Activated CD4-positive, alpha-beta T cell treated with anti-CD3 and anti-CD28 coated beads for 48 hours (primary cell): Measurements from ENCODE around the gene CDC23.
"Not testable (repeated sequence)": the region's sequence is repeated elsewhere in the genome, so short reads cannot be mapped to it uniquely, and the experiment has no call there.

Experiments used
- DNase-seq: peaks from one replicate; pipeline ENCODE4 v3.0.0-alpha.2; 2020

Gene CDC23

DNA sequence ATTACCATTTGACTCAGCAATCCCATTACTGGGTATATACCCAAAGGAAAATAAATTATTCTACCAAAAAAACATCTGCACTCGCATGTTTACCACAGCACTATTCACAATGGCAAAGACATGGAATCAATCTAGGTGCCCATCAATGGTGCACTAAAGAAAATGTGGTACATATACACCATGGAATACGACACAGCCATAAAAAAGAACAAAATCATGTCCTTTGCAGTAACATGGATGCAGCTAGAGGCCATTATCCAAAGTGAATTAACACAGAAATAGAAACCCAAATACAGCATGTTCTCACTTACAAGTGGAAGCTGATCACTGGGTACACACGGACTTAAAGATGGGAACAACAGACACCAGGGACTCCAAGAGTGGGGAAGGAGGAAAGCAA is 2.1 kb downstream of the CDC23 start:
- no peak for DNase-seq

DNA sequence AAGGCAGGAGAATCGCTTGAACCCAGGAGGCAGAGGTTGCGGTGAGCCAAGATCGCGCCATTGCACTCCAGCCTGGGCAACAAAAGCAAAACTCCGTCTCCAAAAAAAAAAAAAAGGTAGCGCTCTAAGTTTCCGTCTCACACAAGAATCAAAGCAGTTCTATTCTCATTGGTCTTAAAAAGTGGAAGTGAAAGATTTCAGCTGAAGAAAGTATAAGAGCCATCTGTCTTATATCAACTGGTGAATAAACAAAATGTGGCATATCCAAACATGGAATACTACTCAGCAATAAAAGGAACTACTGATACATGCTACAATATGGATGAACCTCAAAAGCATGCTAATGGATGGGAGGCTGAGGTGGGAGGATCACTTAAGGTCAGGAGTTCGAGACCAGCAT is 19.3 kb downstream of the CDC23 start:
- not testable (repeated sequence) for DNase-seq

DNA sequence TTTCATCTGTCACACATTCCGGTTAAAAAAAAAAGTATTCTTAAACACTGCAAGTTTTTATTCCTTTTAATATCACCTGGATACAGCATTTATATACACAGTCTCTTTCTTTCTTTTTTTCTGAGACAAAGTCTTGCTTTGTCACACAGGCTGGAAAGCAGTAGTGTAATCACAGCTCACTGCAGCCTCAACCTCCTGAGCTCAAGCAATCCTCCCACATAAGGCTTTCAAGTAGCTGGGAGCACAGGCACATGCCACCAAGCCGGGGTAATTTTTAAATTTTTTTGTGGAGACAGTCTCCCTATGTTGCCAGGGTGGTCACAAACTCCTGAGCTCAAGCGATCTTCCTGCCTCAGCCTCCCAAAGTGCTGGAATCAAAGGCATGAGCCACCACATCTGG is 20.3 kb downstream of the CDC23 start:
- no peak for DNase-seq

DNA sequence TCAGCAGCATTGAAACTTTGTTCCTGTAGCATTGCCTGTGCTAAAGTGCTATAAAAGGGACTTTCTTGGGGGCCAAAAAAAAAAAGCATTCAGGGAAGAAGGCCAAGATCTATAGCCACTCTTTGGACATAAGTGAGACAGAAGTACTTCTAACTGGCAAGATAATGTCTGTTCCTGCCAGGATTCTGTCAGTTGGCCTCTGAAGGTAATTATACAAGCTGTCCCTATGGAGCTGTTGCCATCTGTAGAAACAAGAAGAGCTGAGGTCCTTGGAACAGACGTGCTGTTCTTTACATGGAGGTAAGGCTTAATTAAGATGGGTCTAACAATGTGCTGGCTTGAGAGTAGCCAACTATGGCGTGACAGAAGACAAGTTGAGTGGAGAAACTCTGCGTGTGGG is 24.5 kb downstream of the CDC23 start:
- no peak for DNase-seq

DNA sequence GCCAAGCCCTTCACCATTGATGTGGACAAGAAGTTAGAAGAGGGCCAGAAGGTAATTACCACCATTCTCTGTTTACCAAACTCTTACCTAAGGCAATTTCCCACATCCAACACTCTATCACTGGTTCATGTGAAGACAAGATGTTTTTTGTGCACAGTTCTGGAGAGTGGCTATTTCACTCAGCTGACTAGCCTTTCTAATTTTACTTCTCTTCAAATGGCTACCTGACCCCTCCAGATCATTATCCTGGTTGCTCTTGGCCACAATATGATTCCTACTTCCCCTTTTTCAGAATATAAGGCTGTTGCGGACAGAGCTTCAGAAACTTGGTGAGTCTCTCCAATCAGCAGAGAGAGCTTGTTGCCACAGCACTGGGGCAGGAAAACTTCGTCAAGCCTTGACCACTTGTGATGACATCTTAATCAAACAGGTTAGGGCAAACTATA is 27.1 kb downstream of the CDC23 start:
- DNase-seq: no peak

DNA sequence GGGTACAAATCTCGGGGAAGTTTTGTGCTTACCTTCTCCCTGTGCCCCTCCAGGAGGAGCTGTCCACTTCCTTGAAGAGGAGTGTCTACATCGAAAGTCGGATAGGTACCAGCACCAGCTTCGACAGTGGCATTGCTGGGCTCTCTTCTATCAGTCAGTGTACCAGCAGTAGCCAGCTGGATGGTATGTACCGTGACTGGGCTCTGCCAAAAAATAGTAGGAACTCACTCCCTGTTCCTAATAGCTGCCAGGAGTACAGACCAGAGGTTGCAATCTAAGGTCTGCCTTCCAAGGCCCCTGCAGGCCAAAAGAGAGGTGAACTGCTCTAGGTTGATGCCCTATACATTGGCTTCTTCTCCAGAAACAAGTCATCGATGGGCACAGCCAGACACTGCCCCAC is 30.3 kb downstream of the CDC23 start:
- no peak for DNase-seq

DNA sequence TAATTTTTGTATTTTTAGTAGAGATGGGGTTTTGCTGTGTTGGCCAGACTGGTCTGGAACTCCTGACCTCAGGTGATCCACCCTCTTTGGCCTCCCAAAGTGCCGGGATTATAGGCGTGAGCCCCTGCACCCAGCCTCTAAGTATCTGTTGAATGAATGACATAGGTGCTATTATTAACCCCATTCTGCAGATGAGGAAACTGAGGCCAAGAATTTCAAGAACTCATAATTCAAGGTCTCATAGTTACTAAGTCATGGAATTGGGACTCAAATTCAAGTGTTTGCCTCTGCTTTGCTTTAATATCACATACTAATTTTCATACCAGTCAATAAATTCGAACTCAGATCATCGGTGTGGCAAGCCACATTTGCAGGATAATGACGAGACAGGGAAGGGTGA is 32.3 kb downstream of the CDC23 start:
- DNase-seq: no peak

DNA sequence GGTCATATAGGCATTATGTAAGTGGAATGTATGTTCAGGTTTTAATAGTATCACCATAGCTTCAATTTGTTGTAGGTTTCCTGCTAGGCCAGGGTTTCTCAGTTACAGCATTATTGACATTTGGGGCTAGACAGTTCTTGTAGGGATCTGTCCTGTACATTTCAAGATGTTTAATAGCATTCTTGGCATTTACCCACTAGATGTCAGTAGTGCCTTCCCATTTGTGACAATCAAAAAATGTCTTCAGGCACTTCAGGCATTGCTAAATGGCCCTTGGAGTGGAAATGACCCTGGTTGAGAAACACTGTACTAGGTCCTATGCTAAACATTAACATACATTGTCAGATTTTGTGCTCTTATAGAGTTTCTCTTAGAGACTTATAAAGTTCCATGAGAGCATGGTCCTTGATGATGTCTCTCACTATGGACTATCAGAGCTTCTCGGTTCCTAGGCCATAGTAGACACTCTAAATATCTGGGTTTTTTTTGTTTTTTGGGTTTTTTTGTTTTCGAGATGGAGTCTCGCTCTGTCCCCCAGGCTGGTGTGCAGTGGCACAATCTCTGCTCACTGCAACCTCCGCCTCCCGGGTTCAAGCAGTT is 32.8 kb downstream of the CDC23 start:
- no peak for DNase-seq

DNA sequence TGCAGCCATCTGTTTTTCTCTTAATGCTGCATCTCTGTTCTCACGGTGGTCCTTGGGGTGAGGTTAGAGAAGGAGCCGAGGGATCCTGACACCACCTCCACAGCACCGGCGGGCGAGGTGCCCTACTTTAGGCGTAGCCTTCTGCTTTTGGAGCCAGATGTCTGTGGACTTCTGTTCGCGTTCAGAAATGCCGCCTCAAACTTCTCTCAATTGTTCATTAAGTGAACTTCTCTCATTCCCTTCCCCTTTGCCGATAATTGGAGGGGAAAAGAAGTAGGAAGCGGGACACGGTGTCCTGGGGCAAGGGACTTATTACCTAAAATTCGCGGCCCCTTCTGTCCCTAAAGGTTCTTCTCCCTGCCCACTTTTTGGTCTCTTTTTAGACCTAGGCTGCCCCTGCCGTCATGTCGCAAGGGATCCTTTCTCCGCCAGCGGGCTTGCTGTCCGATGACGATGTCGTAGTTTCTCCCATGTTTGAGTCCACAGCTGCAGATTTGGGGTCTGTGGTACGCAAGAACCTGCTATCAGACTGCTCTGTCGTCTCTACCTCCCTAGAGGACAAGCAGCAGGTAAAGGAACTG is 33.8 kb downstream of the CDC23 start:
- DNase-seq: peak; percentile 33

DNA sequence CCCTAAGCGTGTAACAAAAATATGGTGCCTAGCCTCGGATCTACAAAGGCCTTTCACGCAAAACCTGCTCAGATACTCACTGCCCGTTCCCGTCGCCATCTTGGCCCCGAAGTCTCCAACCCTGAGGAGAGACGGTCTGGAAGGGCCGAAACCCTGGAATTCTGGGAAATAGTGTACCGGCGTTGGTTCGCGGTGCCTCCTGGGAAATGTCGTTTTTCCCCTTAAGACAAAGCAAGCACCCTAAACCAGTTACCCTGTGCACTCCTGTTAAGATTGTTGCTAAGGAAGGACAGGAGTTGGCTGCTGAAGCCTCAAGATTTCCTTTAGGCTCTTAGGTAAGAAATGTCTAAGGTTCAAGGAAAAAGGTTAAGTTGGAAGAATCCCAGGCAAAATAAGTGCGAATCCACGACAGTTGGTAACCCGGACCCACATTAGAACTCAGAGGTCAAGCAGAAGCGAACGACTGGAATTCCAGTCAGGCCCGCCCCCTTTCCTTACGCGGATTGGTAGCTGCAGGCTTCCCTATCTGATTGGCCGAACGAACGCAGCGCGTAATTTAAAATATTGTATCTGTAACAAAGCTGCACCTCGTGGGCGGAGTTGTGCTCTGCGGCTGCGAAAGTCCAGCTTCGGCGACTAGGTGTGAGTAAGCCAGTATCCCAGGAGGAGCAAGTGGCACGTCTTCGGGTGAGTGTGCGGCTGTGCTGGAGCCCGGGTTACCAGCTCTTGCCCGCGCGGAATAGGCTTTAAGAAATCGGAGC is 34.4 kb downstream of the CDC23 start, which contains the start of the genes BRD8 and KIF20A:
BRD8 (minus strand) TSS at position 115 of the 761 bp plus-strand sequence; CDS start at position 99, 16 bp downstream.
KIF20A (plus strand) TSS at position 597 of the 761 bp plus-strand sequence. CDS start 569 bp downstream, outside the sequence.
- peak; percentile 95 for DNase-seq

DNA sequence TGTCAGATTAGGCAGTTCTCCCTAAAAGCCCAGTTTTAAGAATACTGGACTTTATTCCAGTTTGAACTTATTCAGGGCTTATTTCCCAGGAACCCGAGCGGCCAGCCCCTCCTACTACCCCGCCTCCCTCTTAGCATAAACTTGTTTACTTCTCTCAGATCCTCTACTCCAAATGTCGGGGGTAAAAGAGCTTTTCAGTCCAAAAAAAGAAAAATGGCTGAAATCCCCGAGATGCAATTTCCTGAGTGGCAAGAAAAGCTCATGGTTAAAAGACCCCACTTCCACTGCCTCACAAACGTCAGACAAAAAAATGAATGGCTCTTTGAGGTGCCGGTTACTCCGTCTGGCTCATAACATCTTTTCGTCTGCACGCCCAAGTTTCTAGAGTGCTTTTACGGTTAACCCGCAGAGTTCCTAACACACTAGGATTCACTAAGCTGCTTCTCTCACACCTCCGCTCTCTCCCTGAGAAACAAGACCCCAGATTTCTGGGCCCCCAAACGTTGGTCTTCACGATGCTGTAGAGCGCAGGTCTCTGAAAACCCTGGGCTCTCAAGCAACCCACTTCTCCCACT is 35.1 kb downstream of the CDC23 start:
- DNase-seq: peak; percentile 43

DNA sequence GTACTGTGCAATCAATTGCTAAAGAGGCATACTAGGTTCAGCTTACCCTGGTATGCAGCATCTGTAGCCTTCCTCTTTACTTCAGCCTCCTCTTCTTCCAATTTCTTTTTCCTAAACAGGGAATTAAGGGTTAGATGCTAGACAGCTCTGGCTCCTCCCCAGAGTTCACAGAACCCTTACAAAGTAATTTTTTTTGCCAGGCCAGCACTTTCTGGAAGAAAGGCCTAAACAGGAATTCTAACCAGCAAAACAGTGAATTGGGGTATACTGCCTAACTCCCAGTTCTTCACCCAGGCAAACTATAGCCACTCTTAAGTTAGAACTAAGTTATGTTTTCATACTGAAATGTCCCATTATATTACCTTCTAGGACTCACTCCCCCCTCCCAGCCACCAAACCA is 42.8 kb downstream of the CDC23 start:
- no peak for DNase-seq

DNA sequence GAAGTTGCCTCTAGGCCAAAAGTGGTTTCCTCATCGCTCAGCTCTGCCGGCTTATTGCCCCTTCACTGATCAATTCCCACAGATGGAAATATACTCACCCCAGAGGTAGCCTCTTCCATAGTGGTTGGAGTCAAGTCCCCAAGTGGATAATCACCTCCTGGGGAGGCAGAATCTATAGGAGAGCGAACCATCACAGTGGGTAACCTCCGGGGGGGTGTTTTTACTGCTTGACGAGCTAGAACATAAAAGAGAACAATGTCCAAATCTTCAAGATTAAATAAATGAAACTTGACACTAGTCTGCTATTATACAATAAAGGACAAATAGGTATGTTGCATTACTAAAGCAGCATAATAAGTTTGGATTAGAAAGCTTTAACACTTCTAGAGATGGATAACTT is 44.0 kb downstream of the CDC23 start:
- DNase-seq: no peak

DNA sequence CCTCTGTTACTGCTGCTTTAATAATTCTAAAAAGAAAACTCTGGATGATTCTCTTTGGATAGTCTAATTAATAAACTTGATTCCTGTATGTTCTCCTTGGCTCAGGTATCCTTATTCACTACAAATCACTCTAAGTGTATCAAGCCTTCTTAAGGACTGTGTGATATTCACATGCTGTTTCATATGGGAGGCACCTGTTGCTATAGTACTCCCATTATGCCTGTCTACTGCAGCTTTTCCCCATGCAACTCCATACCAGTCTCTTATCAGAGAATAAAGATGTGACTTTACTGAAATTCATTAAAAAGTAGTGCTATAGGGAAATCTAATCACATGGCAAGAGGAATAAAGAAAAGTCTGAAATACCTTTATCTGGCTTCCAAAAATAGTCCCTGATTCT is 49.4 kb downstream of the CDC23 start:
- no peak for DNase-seq

DNA sequence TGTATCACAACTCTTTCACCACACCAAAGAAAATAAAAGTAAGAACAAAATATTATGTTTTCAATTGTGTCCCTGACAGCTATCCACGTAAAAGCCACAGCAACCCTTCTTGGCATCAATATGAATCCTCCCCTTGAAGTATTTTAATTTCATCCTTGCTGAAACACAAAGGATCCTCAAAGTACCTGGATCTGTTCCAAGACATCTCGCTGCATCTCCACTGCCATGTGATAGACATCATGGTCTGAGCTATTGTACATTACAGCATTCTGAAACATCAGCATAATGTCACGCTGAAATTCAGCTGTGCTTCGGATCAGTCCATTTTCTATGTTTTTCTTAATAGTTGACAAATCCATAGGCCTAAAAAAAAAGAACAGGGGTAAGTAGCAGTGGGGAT is 52.4 kb downstream of the CDC23 start:
- DNase-seq: no peak

DNA sequence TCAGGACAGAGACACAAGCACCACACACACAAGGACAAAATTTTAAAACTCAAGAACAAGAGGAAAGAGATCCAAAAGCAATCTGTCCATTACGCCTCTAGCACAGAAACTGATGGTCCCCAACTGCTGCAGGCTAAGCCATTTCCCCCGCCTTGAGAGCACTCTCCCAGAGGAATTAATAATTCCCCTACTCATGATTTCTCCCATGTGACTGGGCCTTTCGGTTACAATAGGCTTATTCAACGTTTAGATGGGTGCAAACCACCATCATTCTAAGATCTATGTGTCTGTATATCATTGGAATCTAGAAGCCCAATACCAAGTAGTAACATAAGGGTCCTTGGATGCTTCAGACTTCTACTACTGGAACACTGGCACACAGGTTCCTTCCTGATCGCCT is 53.5 kb downstream of the CDC23 start:
- DNase-seq: no peak

DNA sequence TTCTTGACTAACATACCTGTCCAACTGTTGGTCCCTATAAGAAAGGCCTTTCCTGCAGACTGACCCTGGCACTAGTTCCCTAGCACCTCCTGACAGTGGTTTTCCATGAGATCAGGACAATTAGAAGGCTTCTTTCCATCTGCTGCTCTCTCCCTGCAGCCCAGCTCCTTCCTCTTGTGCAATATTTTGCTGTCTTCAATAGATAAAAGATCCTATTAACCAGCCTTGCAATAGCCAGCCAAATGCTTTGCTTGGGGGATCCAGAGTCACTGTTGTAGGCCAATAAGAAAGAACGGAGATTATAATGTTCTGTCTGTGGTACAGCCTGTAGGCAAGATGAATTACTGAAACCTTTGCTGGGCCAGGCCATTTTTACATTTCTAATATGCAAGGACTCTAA is 55.5 kb downstream of the CDC23 start:
- DNase-seq: no peak

DNA sequence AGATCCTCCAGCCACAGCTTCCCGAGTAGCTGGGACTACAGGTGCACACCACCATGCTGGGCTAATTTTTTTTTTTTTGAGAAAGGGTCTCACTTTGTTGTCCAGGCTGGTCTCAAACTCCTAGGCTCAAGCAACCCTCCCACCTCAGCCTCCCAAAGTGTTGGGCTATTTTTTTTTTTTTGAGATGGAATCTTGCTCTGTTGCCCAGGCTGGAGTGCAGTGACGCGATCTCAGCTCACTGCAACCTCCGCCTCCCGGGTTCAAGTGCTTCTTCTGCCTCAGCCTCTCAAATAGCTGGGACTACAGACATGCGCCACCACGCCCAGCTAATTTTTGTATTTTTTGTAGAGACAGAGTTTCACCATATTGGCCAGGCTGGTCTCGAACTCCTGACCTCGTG is 57.1 kb downstream of the CDC23 start:
- not testable (repeated sequence) for DNase-seq

DNA sequence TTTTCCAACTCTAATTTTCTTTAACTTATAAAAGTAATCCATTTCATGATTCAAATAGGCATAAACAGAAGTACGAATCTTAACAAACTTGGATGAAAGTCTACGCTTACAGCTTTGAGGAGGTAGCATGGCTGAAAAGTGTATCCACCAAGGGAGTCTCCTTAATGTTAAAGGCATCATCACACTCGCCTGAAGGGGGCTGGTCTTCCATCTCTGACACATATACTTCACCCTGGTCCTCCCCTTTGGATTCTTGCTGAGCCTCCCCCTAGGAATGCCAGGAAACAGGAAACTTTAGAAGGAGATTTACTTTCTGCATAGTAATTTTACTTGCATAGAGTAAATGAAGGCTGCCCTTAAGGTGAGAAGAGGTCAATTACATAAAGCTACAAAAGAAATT is 63.6 kb downstream of the CDC23 start:
- no peak for DNase-seq

DNA sequence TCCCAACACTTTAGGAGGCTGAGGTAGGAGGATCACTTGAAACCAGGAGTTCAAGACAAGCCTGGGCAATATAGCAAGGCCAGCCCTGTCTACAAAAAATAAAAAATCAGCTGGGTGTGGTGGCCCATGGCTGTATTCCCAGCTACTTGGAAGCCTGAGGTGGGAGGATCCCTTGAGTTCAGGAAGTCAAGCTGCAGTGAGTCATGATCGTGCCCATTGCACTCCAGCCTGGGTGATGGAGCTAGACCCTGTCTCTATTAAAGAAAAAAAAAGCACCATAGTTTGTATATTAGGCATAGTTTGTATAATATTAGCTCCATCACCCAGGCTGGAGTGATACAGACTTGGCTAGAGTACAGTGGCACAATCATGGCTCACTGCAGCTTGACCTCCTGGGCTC is 64.3 kb downstream of the CDC23 start:
- DNase-seq: no peak

DNA sequence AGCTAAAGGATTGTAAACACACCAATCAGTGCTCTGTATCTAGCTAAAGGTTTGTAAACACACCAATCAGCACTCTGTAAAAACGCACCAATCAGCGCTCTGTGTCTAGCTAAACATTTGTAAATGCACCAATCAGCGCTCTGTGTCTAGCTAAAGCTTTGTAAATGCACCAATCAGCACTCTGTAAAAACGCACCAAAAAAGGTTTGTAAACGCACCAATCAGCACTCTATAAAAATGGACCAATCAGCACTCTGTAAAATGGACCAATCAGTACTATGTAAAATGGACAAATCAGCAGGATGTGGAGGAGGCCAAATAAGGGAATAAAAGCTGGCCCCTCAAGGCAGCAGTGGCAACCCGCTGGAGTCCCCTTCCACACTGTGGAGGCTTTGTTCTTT is 69.5 kb downstream of the CDC23 start:
- not testable (repeated sequence) for DNase-seq

DNA sequence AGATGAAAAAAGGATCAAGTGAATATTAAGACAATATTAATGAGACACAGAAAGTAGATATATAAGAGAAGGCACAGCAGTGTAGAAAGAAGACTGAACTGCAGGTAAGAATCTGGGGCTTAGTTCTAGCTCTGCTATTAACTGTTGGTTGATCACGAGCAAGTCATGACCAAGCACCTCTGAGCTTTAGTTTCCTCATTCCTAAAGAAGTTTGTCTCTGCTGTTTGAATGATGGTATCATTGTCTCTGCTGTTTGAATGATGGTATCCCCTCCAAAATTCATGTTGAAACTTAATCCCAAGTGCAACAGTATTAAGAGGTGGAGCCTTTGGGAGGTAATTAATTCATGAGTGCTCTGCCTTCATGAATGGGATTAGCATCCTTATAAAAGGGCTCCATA is 71.4 kb downstream of the CDC23 start:
- no peak for DNase-seq

DNA sequence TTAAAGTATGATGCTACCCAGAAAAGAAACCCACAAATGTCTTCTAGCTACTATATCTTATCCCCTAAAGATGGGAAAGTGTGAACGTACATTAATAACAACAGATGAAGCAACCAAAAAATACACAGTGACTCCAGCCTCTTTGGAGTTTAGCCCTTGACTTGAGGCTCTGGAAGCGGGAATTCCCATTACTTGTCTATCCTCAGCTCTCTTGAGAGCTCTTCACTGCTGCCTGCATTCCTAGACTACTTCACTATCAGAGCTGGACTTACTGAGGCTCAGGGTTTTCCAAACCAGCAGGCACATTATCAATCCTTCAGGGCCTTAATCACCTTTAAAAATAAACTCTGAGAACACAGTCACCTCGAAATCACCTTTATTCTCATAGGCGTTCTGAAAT is 72.9 kb downstream of the CDC23 start:
- no peak for DNase-seq

DNA sequence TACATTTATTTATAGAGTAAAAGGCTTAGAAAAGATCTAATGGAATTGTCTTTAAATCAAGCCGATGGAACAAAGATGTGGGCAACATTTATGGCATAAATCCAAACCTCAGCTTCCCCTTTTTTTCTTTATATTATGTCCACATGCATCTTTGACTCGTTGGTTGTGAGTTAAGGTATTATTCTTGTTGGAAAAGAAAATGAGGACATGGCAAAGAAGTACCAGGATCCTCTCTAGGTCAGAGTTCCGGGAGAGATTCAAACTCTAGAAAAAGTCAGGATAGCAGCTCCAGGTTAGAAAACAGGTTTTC is 73.4 kb downstream of the CDC23 start:
- DNase-seq: no peak
